ENCODE data around the gene PKIB.
"Not testable (repeated sequence)": the region's sequence is repeated elsewhere in the genome, so short reads cannot be mapped to it uniquely, and the experiment has no call there.

The PKIB gene

GRCh38 chr6:122712448-122713137 is 102.4 kb downstream of the PKIB start:
- DNase-seq = peak; percentile 90

DNA sequence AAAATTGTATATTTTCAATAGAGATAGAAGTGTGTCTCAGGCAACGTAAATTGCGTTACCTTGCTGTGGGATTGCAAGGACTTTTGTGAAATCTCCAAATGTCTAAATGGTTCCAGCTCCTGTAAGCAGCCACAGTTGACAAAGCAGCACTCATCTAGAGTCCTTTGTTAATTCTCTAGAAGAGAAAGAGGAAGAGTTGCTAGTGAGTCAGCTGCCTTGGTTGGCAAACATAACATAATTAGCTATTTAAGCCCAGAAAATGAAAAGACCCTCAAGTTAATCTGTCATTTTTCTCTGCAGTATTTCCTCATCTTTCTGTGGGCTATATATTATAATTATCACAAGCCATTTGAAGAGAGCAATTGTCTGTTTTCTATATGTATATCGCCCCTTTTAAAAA is 102.9 kb downstream of the PKIB start:
- peak; percentile 83 for DNase-seq

DNA sequence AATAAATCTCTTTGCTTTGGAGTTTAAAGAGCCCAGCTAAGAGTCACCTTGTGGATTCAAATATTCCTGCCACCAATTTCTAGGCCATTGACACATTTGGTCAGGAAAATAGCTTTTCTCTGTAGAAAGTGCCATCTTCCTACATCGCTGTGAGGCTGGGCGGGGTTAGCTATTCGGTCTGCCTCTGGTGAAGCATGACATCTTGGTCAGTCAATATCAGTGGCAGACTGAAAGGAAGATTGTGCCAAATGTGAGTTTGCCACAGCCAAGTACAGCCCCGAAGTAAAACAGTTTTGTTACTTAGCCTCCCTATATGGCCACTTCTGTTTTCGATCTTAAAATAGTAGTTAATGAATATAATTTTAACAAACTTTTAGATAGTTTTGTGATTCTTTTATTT is 103.9 kb downstream of the PKIB start:
- peak; percentile 77 for DNase-seq

GRCh38 chr6:122715725-122716124 is 105.5 kb downstream of the PKIB start:
- no peak for DNase-seq

DNA sequence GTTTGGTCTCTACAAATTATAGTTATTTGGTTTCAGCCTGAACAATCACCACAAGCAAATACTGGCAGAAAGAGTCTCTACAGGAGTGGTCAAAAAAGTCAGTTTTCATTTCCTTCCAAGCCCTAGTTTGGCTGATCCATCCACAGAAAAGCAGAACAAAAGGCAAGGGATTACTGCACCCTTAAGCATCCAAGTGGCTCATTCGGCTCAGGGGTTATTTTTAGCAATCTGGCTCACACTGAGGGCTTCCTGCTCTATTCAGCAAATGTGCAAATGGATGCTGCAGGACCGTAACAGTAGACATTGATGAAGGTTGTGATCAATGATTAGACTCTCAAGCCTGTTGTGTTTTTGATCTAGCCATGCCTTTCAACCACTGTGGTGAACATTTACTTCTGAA is 107.1 kb downstream of the PKIB start:
- peak; percentile 38 for DNase-seq

GRCh38 chr6:122718616-122719015 is 108.4 kb downstream of the PKIB start:
- no peak for DNase-seq

- no peak for DNase-seq
Measured at GRCh38 chr6:122719176-122719575, 109.0 kb downstream of the PKIB start.

DNA sequence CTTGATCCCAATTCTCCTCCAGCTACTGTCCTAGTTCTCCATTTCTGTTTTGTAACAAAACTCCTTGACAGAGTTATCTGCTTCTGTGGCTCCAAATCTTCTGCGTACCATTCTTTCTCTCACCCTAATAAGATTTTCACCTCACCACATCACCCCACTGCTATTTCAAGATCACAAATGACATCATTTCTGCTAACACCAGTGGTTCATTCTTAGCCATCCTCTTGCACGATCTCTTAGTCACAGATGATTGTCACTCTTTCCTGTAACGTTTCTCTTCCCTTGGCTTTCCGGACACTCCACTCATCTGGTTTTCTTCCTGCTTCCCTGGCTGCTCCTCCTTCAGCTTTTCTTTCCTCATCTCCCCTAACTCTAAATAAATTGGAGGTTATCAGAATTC is 112.5 kb downstream of the PKIB start:
- DNase-seq = no peak

GRCh38 chr6:122726649-122727048 is 116.4 kb downstream of the PKIB start:
- DNase-seq = peak; percentile 84

DNA sequence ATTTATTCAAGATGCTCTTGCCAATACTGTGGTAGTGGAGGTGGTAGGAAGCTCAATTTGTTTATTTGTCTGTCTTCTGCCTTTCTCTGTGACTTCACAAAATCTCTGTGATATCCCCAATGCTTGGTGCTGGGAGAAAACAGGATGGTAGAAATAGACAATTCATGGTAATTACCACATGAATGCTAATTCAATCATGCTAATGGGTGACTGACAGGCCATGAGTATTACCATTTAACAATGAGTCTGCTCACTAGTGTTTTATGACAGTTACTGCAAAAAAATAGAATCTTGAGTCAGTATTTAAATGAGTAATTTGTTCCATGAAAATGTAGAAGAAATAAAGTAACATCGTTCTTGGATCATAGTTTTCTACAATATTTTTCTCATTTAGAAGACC is 117.0 kb downstream of the PKIB start:
- no peak for DNase-seq

- DNase-seq = no peak
Measured at GRCh38 chr6:122730334-122730733, 120.1 kb downstream of the PKIB start.

- peak; percentile 80 for DNase-seq
Measured at GRCh38 chr6:122730775-122731386, 120.7 kb downstream of the PKIB start.

DNA sequence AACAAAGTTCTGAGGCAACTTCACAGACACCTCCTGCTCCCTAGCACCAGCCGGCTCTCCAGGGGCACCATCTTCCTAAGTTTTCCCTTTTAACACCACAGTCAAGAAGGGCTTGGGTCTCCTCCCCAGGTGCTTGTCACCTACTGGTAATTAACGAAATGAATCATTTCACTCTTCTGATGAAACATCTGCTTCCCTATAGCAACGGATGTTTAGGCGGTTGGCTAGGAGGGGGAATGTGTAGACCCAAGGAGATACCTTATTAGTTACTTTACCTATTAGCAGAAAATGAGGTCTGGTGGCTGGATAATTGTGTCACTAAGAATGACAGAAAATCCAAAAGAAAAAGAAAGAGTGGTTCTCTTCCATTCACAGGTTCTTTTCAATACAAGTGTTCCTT is 123.1 kb downstream of the PKIB start:
- DNase-seq = no peak

GRCh38 chr6:122734529-122735395 is 124.6 kb downstream of the PKIB start:
- DNase-seq = peak; percentile 23

DNA sequence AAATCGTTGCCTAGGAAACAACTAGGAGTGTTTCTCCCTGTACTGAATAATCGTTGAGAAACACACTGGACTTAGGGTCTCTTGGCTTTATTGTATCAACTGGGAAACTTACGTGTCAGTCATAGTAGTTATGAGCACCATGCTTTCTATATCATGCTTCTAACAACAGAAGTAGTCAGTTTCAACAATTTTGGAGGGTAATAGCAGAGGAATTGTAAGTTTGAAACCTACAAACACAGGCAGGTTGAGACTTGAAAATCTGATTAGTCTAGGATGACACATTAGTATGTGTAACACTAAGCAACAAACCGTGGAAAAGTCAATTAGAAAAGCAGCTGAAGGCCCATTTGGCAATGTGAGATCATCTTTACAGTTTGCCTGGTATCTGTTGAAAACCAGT is 125.4 kb downstream of the PKIB start:
- peak; percentile 21 for DNase-seq

DNA sequence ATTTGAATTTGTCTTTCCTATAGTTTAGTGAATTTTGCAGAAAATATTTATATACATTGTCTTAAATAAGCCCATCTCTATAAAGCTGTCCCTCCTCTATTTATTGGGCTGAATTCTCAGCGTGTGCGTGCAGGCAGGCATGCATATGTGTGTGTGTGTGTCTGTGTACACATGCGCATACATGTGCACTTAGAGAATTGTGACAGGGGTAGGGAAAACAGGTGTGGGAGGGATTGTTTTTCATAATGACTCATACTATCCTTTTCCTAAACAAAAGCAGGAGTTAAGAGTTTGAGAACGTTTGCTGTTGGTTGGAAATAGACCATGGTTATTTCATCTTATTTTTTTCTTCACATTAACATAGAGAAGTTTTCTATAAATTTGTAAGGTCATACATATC is 126.0 kb downstream of the PKIB start:
- no peak for DNase-seq

GRCh38 chr6:122736616-122737015 is 126.4 kb downstream of the PKIB start:
- no peak for DNase-seq

- DNase-seq = no peak
Measured at GRCh38 chr6:122740091-122740490, 129.9 kb downstream of the PKIB start.

DNA sequence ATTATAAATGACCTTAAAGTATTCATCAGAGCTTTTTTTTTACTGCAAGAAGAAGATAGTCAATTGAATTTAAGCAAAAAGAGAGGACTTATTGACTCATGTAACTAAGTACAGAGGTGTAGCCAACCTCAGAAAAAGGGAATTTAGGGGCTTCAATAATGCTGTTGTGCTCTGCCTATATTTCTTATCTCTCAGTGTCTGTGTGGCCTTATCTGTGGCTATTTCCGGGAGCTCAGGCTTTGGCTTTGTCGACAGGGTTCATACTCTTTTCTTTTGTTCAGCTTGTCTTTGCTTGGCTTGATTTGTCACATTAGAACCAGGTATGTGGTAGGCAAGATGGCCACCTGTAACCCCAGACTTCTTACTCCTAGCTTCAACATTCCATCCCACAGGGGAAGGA is 130.7 kb downstream of the PKIB start:
- peak; percentile 68 for DNase-seq

DNA sequence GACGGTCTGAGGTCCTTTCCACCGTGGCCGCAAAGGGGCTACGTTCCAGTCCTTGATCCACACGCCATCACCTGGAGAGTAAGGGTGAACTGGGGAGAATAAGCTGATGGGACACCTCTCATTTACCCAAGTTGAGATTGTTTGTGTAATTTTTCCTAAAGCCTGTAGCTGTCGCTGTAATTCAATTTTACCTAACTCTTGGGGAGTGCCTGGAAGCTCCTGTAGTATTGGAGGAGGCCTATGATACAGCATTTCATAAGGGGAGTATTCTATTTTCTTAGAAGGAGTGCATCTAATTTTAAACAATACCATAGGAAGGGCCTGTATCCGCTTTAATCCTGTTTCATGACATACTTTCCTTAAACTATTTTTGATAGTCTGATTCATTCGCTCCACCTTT is 134.0 kb downstream of the PKIB start:
- peak; percentile 55 for DNase-seq

- DNase-seq = not testable (repeated sequence)
Measured at GRCh38 chr6:122744856-122745255, 134.7 kb downstream of the PKIB start.

GRCh38 chr6:122746688-122747087 is 136.5 kb downstream of the PKIB start:
- DNase-seq = no peak

DNA sequence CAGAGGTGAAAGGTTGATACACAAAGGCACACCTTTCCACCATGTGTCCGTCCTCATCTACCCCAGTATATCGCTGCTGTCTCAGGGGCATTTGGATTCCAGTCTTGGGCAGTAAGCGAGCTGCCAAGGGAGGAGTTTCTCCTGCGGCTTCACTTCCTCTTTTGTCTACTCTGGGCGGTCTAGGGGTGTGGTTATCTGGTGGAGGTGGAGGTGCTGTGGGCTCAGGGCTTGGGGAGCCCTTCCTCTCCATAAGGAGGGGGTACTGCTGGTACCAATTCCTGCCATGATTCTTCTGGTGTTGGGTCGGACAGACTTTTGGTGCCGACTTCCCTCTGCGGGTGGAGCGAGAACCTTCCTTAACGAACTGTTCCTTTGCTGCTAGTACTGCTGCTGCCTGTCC is 137.4 kb downstream of the PKIB start:
- DNase-seq = peak; percentile 86

DNA sequence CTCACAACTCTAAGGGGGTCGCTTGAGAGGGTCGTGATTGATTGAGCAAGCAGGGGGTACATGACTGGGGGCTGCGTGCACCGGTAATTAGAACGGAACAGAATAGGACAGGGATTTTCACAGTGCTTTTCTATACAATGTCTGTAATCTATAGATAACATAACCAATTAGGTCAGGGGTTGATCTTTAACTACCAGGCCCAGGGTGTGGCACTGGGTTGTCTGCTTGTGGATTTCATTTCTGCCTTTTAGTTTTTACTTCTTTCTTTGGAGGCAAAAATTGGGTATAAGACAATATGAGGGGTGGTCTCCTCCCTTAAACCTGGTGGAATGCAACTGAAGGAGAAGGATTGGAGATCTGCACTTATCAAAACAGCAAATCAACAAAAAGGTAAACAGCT is 138.7 kb downstream of the PKIB start:
- not testable (repeated sequence) for DNase-seq

Data from OCI-M1 (cell line).